Stimulated activated CD8-positive, alpha-beta memory T cell treated with anti-CD3 and anti-CD28 coated beads, Interleukin-15, amount 100 ng/mL, for 24 hours (primary cell): ENCODE results near the gene ABCC8.

Experiments
- DNase-seq: peaks from one replicate; pipeline ENCODE4 v3.0.0-alpha.2; 2020; ENCODE audit warnings: low read depth

The ABCC8 gene

DNA sequence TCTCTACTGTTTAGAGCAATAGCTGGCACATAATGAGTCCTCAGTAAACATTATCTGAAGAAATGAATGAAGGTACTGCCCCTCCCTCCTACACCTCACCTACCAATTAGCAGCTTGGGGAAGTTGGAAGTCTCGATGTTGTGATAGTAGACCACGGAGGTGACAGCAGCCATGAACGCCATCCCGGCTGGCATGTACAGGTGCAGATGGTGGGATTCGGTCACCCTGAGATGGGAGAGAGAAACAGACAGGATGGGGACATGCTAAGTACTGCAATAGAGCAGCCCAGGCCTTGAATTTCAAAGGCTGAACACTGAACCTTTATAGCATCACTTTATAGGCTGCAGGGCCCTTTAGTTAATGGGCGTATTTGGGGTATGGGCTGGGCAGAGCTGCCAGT is 6.6 kb downstream of the ABCC8 start:
- DNase-seq = no peak

DNA sequence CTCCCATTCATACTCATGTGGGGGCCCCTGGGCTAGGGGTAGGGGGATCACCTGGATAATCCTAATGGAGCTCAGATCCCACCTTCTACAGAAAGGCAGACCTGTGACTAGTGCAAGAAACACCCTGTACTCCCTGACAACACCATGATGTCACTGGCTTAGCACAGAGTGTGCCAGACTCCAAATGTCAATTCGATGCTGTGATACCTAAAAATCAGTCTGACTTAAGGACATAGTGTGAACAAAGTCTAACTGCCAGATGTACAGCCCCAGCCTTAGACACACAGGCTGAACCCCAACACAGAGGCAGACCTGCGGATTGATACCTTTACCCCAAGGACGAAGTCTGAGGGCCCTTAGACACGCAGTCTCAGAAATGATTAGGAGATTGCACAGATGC is 8.5 kb downstream of the ABCC8 start:
- DNase-seq = no peak

DNA sequence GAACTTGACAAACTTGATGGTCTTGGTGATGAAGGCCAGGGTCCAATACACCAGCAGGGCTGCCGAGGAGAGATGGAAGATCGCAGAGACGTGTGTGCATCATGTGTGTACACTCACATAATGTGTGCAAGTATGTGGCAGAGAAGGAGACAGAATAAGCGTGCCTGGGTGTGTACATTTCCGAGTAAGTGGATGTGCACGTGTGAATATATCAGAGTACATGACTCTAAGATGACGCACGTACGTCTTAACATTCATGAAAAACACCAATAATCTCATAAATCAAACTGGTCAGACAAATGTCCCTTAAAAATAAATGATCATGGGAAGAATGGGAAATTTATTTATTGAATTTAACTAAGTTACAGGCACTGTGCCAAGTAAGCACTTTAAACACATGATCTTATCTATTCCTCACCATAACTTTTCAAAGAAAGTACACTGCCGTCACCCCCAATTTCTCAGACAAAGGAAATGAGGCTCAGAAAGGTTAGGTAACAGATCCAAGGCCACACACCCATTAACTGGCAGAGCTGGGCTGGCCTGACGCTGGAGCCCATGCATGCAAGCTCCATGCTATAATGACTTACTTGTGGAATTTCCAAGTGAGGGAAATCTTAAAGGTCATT is 13.0 kb downstream of the ABCC8 start:
- DNase-seq = no peak

DNA sequence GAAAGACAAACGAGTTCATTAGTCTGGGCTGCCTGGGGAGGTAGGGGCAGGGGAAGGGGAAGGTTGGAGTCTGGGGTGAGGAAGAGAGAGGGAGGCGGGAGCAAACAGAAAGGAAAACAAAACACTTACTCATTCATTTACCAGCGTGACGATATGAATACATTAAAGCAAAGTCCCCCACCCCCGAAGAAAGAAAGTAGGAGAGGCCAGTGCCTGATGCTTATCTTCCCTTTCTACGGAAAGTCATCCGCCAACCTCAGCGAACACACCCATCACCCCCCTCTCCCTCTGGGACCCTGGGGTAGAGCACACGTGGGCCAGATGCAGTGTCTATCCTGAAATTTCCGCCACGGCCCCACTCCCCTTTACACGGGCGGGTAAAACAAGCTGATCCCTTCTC is 13.7 kb downstream of the ABCC8 start:
- no peak for DNase-seq

DNA sequence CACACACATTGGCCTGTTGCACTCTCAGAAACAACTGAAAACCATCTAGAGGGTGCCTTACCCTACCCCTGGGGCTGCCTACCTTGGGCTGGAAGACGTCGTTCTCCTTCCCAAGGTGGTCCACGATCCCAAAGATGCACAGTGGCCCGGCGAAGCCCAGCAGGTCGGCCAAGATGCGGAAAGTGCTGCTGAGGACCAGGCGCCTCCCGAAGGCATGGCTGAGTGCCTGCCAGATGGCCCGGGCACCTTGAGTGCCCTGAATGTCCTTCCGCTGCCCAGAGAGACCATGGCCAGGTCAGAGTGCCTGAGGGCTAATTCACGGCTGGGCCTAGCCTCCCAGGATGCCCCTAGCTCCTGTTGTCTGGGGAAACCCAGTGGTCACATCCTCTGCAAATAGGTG is 16.2 kb downstream of the ABCC8 start:
- DNase-seq = no peak

DNA sequence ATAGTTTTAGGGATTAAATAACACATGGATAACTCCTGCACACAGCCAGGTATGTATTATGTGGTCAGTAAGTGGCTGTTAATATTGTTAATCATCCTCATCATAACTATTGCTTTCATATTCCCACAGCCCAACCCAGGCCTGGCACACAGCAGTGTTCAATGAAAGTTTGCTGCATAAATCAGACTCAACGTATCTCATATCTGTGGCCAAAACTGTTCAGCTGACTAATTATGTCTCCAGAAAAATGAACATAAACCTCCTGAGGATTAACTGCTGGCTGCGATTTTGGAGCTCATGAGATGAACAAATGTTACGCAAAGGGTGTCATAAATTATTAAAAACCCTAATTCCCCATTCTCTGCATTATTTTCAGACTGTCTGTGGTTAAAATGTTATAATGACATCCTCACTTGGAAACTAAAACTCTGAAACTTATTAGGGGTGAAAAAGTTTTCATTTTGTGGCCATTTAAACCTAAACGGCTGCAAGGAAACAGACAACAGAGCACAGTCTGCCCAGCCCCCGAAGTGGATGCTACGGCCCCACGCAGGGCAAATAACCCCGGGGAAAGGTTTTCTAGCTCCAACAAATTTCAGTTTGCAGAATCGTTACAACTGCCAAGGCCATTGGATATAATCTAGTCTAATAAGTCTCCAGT is 17.3 kb downstream of the ABCC8 start:
- no peak for DNase-seq

DNA sequence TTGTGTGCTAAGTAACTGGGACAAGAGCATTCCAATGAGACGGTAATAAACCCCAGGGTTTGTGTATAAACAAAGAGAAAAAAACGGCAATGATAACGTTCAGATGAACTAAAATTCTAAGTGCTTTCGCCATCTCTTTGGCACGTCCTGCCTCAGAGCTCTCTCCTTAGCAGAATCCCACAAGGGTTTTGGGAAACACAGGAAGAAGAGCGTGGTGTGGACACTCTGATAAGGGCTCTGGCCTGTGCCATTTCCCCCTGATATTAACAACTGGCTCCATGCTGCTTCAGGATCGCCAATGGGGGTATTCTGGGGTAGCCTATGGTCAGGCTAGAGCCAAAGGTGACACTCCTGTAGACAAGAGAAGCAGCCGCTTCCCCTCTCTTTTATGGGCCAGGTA is 18.4 kb downstream of the ABCC8 start:
- DNase-seq = no peak

DNA sequence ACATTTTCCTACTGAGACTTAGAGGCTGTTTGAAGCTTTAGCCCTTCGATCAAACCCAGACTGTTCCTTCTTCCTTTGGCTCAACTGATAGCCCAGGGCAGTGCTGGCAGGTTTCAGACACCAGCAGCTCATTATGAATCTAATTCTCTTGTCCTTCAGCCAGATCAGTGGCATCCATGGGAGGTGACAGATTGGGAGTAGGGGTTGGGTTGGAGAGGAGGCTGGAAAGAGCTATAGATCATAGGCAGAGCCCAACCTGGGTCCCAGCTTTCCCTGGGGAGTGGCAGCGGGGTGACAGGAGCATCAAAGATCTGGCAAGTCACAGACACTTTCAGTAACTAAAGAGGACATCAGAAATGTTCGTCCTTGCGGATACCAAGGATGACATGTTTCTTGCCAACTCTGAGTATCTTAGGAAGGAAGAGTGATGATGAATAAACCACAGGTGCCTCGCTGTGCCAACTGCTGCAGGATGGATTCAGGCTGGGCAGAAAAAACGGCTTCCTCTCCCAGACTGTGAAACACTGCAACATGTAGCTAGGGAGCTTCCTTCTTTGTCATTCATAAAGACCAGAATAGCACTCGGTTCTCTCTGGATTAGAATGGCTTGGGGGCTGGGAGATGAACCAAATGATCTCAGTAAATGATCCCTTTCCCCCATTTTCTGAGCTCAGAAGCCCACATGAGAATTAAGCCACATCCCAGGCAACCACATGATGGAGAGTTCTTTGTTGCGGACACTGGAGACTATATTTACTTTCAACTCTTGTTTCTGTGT is 19.1 kb downstream of the ABCC8 start:
- DNase-seq = no peak

DNA sequence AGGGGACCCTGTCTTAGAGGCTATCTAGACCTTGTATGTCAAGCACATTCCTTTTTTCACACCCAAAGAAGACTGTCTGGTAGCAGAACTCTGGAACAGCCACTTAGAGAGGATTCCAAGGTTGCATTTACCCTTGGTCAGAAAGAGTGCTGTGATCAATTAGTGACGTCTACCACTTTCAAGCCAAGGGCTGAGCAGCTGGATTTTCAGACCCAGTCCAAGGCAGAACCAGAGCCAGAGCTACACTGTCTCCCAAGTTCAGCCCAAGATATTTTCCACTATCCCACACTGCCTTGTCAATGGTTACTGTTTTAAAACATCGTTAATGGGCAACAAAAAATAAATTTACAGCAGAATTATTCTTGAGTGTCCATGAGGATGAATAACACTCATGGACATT is 24.0 kb downstream of the ABCC8 start:
- no peak for DNase-seq

DNA sequence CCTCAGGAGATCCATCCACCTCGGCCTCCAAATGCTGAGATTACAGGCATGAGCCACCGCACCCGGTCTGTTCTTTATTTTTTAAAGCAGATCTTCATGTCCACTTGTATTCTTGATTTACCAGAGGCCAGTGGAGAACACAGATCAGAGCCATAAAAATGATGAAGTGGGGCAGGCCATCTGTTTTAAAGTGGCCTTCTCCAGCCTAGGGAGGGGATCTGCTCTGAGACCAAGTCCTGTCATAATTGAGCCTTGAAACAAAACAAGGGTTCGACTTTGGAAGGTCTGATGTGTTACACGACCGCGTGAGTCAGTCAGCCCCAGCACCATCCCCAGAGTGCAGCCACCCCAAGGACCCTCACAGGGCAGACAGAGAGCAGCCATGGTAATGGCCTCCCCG is 27.5 kb downstream of the ABCC8 start:
- DNase-seq = no peak

DNA sequence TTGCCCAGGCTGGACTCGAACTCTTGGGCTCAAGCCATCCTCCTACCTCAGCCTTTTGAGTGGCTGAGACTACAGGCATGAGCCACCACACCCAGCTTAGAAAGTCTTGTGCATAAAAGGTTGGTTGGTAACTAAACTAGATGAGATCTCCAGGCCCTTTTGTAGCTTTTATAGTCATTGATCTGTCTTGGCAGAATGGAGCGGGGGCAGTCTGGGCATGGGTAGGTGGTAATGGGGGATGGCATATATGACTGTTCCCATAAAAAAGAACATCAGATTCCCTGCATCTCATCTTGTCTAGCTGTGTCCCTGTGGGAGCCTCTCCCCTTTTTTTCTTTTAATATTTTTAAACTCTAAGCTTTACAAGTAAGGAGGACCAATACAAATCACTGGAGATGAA is 30.2 kb downstream of the ABCC8 start:
- no peak for DNase-seq

DNA sequence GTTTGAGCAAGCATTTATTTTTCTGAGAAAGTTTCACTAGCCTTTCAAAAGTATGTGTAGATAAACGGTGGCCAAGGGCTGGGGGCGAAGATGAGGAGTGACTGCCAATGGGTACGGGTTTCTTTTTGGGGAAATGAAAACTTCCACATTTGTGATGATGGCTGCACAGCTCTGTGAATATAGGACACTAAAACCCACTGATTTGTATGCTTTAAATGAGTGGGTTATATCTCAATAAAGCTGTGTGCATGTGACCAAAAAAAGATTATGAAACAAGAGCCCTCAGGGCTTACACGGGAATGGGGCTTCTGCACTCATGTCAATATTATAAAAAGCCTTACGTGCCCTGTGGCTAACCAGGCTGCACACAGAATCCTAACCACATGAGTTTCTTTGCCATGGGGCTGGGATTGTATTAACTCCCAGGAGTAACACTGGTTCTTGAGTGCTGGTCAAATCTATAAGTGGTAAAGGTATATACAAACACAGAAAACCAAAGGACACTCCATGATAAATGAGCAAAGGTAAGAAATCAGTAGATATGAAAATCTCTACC is 31.3 kb downstream of the ABCC8 start:
- DNase-seq = no peak

DNA sequence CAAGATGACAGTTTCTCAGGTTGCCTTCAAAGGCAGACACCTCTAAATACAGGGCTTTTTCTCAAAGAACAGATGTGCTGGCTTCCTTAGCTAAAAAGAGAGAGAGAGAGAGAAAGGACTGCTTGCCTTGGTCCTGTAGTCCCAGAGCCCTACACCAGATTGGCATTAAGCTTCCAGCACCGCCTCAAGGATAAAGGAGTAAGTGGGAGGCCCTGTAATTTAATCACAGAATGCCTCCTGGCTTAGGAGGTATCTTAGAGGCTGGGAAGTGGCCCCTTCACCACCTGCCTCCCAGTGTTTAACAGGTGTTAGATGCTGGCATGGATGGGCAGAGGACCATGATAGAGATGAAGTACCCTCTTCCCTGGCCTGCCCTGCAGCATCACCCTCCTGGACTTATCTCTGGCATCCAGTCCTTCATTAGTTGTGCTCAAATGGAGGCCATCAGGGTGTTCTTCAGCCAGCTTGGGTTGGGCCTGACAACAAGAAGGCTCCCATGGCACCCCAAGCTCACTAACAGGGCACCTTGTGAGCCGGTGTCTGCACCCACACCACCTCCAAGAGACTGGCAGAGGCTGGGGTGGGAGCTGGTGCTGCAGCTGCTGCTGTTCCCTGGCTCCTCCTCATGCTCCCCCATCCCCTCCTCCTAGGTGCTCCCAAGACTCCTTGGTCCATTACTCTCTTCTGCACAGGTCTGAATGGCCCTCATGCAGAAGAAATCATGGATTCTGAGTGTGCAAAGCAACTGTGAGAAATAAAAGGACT is 32.5 kb downstream of the ABCC8 start:
- DNase-seq = no peak

DNA sequence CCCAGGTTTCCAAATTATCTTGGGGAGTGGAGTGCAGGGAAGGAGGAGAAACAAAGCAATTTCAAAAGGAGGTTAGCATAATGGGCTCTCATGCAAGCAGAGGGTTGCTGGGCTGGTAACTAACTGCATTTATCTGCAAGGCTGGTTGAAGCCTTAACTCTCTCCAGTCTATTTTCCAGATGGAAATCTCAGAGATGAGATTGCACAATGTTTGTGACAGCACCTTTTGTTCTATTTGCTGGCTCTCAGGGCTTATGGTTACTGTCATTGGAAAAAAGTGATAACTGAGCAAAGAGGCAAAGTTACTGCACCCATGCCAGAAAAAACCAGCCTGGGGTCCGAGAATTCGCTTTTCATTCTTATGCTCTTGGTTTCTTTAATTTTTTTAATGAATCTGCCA is 33.2 kb downstream of the ABCC8 start:
- DNase-seq = no peak

DNA sequence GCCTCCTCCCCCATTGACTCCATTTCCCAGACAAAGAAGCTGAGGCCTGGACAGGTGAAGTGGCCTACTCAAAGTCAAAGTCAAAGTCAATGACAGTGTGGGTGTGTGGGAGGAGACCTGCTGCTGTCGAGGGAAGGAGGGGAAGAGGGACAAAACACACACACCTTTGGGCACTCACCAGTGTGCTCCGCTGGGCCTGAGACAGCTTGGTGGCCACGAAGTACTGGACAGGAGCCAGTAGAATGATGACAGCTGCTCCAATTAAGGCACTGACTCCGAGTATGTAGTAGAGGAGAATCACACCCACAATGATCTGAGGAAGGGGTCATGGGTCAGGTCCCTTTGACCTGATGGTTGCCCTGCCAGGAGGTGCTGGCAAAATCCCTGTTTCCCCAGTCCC is 33.6 kb downstream of the ABCC8 start:
- no peak for DNase-seq

DNA sequence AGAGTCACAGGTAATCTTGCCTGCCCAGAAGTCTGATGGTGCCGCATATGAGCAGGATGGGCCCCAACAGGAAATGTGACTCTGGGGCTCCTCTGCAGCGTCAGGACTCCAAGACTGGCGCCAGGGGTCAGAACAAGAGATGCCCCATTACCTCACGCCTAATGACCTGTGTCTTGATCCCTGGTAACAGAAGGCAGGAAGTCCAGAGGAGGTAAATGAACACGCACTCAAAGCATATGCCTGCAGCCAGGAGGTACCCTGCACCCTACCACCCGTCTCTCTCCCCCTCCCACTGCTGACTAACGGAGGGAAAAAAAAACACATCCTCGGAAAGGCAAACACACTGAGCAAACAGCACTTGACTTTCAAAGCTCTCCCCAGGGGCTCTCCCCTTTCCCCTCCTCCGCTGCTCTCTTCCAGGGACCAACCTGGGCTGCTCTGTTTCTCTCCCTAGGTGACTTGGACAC is 37.3 kb downstream of the ABCC8 start:
- DNase-seq = no peak

DNA sequence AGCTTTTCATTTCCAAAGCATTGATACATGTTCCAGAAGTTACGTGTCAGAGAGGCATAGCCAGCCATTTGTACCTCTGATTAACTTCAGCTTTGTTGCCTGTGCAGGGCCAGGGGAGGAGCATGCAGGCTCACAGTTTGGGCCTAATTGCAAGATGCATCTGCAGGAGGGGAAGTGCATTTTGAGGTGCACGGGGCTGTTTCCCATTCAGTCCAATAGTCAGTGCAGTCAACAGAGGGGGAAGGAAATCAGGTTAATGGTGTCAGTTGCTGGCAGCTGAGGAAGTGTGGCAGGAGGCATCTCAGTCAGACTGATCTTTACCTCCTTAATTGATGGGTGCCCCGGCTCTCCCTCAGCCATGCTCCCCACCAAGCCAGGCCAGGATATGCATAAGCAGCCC is 39.3 kb downstream of the ABCC8 start:
- DNase-seq = no peak

DNA sequence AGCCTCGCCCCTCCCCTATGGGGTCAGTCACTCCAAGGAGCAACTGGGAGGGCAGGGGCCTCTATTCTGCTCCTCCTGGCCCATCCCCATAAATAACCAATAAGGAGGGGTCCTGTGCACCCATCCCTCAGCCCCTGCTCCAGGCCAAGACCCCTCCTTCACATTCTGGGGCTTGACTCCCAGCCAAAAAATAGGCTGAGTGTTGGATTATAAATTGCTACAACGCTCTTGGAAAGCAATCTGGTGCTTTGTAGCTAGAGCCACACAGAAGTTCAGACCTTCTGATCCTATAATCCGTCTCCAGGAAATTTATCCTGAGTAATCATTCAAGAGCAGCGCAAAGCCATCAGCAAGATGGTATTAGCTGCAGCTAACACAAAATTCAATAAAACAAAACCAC is 42.5 kb downstream of the ABCC8 start:
- DNase-seq = no peak

DNA sequence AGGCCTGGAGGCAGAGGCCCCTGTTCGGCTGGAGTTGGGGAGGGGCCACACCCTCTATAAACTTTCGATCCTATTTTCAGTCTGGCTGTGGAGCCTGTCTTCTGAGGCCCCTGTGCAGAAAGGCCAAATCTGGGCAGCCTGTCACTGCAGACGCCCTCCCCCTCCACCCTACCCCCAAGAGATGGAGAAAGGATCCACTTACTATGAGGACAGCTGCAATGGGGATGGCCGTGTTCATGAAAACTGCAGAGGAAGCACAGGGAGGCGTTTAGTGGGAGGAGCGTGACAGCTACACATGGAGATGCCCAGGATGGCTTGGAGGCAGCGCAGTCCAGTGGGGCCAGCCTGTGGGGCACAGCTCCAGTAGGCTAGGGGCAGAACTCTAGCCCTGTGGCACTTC is 44.6 kb downstream of the ABCC8 start:
- DNase-seq = no peak

DNA sequence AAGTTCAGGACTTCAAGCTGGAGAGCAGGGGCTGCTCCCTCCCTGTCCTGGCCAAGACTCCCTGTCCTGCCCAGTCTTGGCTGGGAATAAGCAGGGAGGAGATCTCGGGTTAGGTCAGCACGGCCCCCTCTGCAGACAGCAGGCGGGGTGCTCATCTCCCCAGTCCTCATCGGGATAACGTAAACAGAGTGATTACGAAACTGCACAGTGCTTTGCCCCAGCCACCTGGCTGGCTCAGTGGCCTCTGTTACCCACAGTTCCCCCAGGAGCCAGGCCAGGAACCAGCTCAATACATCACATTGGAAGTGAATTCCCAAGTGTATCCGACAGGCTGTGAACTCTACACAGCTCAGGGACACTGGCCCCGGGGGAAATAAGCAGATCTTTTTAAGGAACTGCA is 45.5 kb downstream of the ABCC8 start:
- no peak for DNase-seq

DNA sequence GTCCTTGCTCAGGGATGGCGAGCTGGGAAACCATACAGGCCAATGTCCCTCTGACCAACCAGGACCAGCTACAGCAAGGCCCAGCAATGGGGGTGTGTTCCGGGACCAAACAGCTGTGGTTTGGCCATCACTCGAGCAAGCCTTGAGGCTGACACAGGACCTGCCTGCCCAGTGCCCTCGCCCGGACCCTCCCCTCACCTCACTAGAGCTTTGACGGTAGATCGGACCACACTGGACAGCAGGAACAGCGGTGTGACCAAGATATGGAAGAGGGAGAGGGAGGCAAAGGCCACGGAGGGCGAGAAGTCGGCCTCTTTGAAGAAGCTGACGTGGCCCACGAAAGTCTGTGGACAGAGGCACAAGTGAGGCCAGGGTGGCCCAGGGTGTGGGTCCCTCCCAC is 46.0 kb downstream of the ABCC8 start:
- DNase-seq = no peak

DNA sequence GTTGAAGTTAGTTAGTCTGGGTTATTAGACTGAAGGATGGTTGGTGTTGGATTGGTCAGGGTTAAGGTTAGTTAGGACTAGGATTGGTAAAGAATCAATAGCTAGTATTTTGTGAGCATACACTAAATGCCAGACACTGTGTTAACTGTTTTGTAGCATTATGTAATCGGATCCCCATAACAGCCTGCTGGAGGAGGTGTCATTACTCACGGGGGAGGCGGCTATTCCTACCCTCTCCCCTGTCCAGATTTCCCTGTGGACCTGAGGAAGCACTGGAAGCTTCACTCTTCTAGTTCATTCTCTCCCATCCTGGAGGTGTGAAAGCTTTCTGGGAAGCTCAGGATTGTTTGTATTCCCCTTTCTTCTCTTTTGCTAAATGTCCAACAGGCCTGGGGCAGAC is 47.7 kb downstream of the ABCC8 start:
- no peak for DNase-seq
